ENCODE results near the gene MED10. TPM values are rescaled to one million over a fixed set of nuclear protein-coding genes. Genes with fewer than 3 reads are reported as not detected.

The MED10 gene
- total and polyA plus RNA-seq, 9 donors: 18.2 to 35.7 (median 23.4) TPM

DNA sequence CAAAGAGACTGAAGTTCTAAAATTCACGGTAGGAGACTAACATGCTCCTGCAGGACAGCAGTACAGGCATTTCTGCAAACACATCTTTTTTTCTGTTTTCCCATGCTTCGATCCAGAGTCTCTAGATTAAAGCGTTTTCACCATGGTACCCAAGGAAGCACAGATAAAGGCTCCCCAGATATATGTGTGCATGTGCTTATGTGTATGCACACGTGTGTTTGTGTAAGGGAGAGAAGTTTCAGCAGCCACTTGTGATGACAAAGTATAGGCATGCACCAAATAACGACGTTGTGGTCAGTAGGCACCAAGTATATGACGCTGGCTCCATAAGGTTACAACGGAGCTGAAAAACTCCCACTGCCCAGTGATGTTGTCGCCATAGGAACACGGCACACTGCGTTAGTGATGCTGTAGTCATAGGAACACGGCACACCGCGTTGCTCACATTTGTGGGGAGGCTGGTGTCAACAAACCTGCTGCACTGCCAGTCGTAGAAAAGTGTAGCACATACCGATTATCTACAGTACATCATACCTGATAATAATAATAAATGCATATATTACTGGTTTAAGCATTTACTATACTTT is 21.7 kb downstream of the MED10 start:
- H3K4me3 ChIP-seq: no peak overlapping the region
- intact Hi-C loops (cut with DNase I): no loop called here

DNA sequence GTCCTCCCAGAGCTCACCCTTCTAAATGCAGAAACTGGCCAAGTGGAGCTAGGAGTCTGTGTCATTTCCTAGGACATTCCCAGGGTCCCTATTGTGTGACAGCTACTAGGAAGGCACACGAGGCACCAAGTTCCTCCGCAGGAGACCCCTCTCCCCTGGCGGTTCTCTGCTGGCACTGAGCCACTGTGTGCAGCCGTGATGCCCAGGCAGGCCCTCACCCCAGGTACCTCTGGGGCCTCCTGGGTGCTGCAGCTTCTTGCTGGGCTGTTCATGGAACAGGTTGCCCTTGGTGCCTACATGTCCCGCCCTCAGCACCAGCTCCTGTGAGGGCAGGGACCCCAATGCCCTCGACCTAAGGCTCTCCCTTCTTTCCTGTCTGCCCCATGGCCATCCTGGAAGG is 23.1 kb downstream of the MED10 start:
- no peaks in the 10 kb centered on the region for H3K36me3 ChIP-seq
- no peak overlapping the region for H3K27ac ChIP-seq
- intact Hi-C loops (cut with DNase I): no loop called here
- TF ChIP-seq EP300 (IDR thresholded peaks at IDR 0.05): no peak
- TF ChIP-seq POLR2A (IDR thresholded peaks at IDR 0.05): no peak
- TF ChIP-seq, protein P1, sequence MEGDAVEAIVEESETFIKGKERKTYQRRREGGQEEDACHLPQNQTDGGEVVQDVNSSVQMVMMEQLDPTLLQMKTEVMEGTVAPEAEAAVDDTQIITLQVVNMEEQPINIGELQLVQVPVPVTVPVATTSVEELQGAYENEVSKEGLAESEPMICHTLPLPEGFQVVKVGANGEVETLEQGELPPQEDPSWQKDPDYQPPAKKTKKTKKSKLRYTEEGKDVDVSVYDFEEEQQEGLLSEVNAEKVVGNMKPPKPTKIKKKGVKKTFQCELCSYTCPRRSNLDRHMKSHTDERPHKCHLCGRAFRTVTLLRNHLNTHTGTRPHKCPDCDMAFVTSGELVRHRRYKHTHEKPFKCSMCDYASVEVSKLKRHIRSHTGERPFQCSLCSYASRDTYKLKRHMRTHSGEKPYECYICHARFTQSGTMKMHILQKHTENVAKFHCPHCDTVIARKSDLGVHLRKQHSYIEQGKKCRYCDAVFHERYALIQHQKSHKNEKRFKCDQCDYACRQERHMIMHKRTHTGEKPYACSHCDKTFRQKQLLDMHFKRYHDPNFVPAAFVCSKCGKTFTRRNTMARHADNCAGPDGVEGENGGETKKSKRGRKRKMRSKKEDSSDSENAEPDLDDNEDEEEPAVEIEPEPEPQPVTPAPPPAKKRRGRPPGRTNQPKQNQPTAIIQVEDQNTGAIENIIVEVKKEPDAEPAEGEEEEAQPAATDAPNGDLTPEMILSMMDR (IDR thresholded peaks at IDR 0.05): no peak
- WGBS, 3 donors: 72 to 94% (median 77%) methylated on average over 6 of the region's 6 CpGs
- H3K9me3 ChIP-seq: no peaks in the 10 kb centered on the region
- no peak overlapping the region for H3K4me3 ChIP-seq
- no peak for DNase-seq
- no peaks in the 10 kb centered on the region for H3K4me1 ChIP-seq (ENCODE audit: insufficient read depth)
- no peaks in the 10 kb centered on the region for H3K27me3 ChIP-seq

More for the DNA sequence above, 21.7 kb downstream of the MED10 start:
- TF ChIP-seq POLR2A (IDR thresholded peaks at IDR 0.05) (no peak), EP300 (IDR thresholded peaks at IDR 0.05) (no peak)
- TF ChIP-seq, protein P1 (IDR thresholded peaks at IDR 0.05): no peak
- no peak for DNase-seq
- Histone ChIP-seq H3K4me1 (ENCODE audit: insufficient read depth) (no peaks in the 10 kb centered on the region), H3K36me3 (no peaks in the 10 kb centered on the region), H3K9me3 (no peaks in the 10 kb centered on the region), H3K27ac (no peak overlapping the region), H3K27me3 (no peaks in the 10 kb centered on the region)
- 85 to 88% (median 86%) methylated on average over 16 of the region's 16 CpGs for WGBS, 3 donors

DNA sequence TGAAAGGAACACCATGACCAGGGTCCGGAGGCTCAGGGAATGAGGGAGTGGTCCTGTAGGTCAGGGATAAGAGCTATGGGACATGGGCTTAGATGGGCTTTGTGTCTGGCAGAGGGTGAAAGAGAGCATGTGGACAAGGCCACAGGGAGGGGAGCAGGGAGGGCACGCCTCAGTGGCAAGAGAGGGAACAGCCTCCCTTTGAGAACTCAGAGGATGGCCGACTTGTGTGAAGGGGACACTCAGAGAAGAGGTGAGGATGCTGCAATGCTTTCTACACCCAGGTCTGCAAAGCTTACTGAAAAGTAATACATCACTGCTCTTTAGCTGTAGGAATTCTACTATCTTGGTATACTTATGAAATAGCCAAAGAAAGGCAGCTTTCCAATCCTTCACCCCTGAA is 23.5 kb downstream of the MED10 start:
- Histone ChIP-seq H3K27me3 (no peaks in the 10 kb centered on the region), H3K9me3 (no peaks in the 10 kb centered on the region), H3K4me3 (no peak overlapping the region), H3K36me3 (no peaks in the 10 kb centered on the region), H3K27ac (no peak overlapping the region), H3K4me1 (ENCODE audit: insufficient read depth) (no peaks in the 10 kb centered on the region)
- intact Hi-C loops (cut with DNase I): no loop called here
- DNase-seq: no peak
- 72 to 92% (median 73%) methylated on average over 3 of the region's 3 CpGs for WGBS, 3 donors
- TF ChIP-seq, protein P1 (IDR thresholded peaks at IDR 0.05): no peak
- TF ChIP-seq EP300 (IDR thresholded peaks at IDR 0.05) (no peak), POLR2A (IDR thresholded peaks at IDR 0.05) (no peak)

DNA sequence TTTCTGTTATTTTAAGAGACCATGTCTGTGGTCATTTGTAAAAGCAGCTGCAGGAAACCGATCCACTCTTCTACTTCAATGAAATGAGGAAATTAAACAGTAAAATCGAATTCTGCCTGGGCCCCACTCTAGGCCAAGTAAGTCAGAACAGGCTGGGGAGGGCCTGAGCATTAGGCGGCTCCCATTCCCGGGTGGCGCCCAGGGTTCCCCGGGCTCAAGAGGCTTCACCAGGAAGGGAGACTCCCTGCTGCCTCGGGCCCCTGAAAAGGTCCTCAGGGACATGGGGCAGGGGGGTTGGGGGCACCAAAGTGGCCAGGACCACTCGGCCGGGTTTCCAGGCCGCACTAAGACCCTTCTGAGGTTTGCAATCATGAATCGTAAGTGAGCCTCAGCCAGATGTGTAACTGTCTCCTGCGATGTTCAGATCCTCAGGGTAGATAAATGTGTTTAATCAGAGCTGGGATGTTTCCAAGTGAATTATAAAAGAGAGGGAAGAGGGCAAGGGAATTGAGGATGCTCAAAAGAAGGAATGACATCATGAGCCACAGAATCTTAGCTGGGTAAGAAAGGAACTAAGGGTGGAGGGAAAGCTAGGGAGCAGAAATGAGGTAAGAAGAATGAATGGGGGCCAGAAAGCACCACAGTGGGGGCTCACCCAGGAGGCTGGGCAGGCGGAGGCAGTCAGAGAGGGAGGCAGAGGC is 24.6 kb downstream of the MED10 start:
- no peak for DNase-seq
- Histone ChIP-seq H3K4me1 (ENCODE audit: insufficient read depth) (no peaks in the 10 kb centered on the region), H3K9me3 (no peaks in the 10 kb centered on the region), H3K27me3 (no peaks in the 10 kb centered on the region), H3K36me3 (no peaks in the 10 kb centered on the region), H3K27ac (no peak overlapping the region), H3K4me3 (no peak overlapping the region)
- TF ChIP-seq, protein P1 (IDR thresholded peaks at IDR 0.05): no peak
- TF ChIP-seq EP300 (IDR thresholded peaks at IDR 0.05): no peak
- TF ChIP-seq POLR2A (IDR thresholded peaks at IDR 0.05): no peak
- 85 to 90% (median 87%) methylated on average over 13 of the region's 13 CpGs for WGBS, 3 donors
- intact Hi-C loops (cut with DNase I): no loop called here
